ENCODE data around the gene VIL1. TPM values are rescaled to one million over a fixed set of nuclear protein-coding genes. Genes with fewer than 3 reads are reported as not detected.
A peak's percentile ranks its signal among the peaks of the same experiment; 100 is the strongest.

The VIL1 gene
- total and polyA plus RNA-seq, 9 of the 15 experiments (the other 6 are each of a cell fraction or from before 2014, with no cell fraction given), result 0.51 to 2.7 (median 1.2) TPM

DNA sequence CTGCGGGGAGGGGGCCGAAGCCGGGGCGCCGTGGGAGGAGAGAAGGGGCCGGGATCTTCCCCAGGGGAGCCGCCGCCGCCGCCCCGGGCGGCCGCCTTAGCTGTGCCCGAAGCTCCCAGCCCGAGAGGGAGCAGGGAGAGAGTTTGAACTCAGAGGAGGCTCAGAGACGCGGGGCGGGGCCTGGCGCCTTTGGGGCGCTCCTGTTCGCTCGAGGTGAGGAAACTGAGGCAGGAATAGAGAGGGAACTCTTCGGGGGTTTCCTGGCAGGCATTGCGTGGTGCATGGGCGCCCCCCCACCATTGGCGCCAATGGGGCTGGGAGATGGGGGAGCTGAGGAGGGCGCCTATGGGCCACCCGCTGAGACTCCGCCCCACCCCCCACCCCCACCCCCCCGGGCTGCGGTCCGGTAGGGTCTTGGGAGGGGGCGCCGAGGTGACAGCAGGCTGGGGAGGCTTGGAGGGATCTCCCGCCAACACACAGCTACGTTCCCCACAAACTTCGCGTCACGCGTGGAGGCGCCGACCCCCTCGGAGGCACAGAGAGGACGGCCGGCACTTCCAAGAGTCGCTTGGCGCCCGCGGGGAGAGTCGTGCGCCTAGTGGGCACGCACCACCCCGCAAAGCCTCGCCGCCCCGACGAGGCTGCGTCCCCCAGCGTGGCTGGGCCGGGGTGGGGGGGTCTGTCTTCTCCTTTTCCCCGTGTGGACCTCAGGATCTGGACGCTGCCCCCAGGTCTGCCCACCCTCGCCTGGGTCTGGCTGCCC lies 18.6 kb upstream of the VIL1 start (continued):
- no peak for TF ChIP-seq NR0B1 (IDR thresholded peaks at IDR 0.05; ENCODE audit: partially characterized antibody)
- TF ChIP-seq ZNF436 (CRISPR knock-in tag; IDR thresholded peaks at IDR 0.05), result no peak
- TF ChIP-seq BRF2 (IDR thresholded peaks at IDR 0.05; ENCODE audit: borderline replicate concordance, insufficient read depth, insufficient read length), result no peak
- TF ChIP-seq ZNF316 (IDR thresholded peaks at IDR 0.05), result no peak
- TF ChIP-seq FOS (IDR thresholded peaks at IDR 0.05; ENCODE audit: extremely low read depth, insufficient read length), result no peak
- peak; percentile 12 for TF ChIP-seq HMGN3 (IDR thresholded peaks at IDR 0.05; ENCODE audit: borderline replicate concordance, extremely low read depth, insufficient read length, low read depth, low read length)
- TF ChIP-seq RBM39 (optimal IDR thresholded peaks at IDR 0.05; ENCODE audit: low read depth, low read length), result no peak
- TF ChIP-seq ZNF740 (CRISPR knock-in tag; IDR thresholded peaks at IDR 0.05), result 0 out of 2 replicates have a peak, but pooled peaks have one; percentile 40
- peak in 1 of 2 experiments; percentile 87; a peak in 2 of 4 replicates for TF ChIP-seq ZNF740 (tag; IDR thresholded peaks at IDR 0.05)
- TF ChIP-seq, protein P1, sequence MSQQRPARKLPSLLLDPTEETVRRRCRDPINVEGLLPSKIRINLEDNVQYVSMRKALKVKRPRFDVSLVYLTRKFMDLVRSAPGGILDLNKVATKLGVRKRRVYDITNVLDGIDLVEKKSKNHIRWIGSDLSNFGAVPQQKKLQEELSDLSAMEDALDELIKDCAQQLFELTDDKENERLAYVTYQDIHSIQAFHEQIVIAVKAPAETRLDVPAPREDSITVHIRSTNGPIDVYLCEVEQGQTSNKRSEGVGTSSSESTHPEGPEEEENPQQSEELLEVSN (IDR thresholded peaks at IDR 0.05; ENCODE audit: borderline replicate concordance in 1 of 2, extremely low read depth in 1 of 2, insufficient read depth in 1 of 2, insufficient read length in 1 of 2, low read depth in 1 of 2, low read length in 1 of 2, poor library complexity in 1 of 2, severe bottlenecking in 1 of 2), result peak in 1 of 2 experiments; percentile 29
- TF ChIP-seq BACH1 (tag; IDR thresholded peaks at IDR 0.05), result no peak
- TF ChIP-seq RBM14 (IDR thresholded peaks at IDR 0.05; ENCODE audit: borderline replicate concordance, insufficient read depth, low read depth, low read length), result 0 out of 2 replicates have a peak, but pooled peaks have one; percentile 4

All from K562 (cell line).